Cardiac muscle cell (in vitro differentiated cells and primary cell): ENCODE results near the gene MPZL1. TPM values are rescaled to one million over a fixed set of nuclear protein-coding genes. Genes with fewer than 3 reads are reported as not detected.
"Not testable (repeated sequence)": the region's sequence is repeated elsewhere in the genome, so short reads cannot be mapped to it uniquely, and the experiment has no call there.

Experiments
- DNase-seq, 2 donors: peaks; one replicate each; pipeline versions ENCODE4 v3.0.0 to v3.0.0-alpha.2; 2010 to 2017; ENCODE audit warnings: low read depth in 1 of 2, low spot score in 1 of 2
- H3K27ac ChIP-seq: fragments of 200-600 bp; sonication (generic); 2 replicates; pipeline ENCODE4 v1.5.1; 2016
- H3K27me3 ChIP-seq: fragments of 200-600 bp; sonication (generic); 2 replicates; pipeline ENCODE4 v1.6.0; 2016; ENCODE audit warnings: control low read depth
- H3K36me3 ChIP-seq: fragments of 200-600 bp; sonication (generic); 2 replicates; pipeline ENCODE4 v1.5.1; 2016; ENCODE audit warnings: control low read depth
- H3K4me1 ChIP-seq: fragments of 200-600 bp; sonication (generic); 2 replicates; pipeline ENCODE4 v1.8.1; 2017; ENCODE audit warnings: low read depth, mild to moderate bottlenecking, mixed run types
- H3K4me3 ChIP-seq: fragments of 200-600 bp; sonication (generic); 2 replicates; pipeline ENCODE4 v1.5.1; 2016; ENCODE audit warnings: mild to moderate bottlenecking
- H3K9me3 ChIP-seq: fragments of 200-600 bp; sonication (generic); 2 replicates; pipeline ENCODE4 v1.5.1; 2017; ENCODE audit warnings: low read depth, mild to moderate bottlenecking, control low read depth
- CTCF ChIP-seq: IDR thresholded peaks from 2 replicates; pipeline ENCODE4 v1.5.1; 2012; ENCODE audit warnings: low read depth, mild to moderate bottlenecking, low read length
- polyA plus RNA-seq: library from polyadenylated mRNA; unstranded; fragments of >200 nt; fragmentation: Nextera tagmentation; extraction: Ambion mirVana; gene quantifications from 2 replicates; pipeline ENCODE4 v1.2.1, GENCODE V29; 2016
- total RNA-seq: library from RNA; depleted of rRNA; stranded (reverse); fragments of >200 nt; gene quantifications from 2 replicates; pipeline ENCODE4 v1.2.3, GENCODE V29; 2016

The MPZL1 gene
- total and polyA plus RNA-seq, 2 experiments from 2014 or later = 107 to 114 TPM

DNA sequence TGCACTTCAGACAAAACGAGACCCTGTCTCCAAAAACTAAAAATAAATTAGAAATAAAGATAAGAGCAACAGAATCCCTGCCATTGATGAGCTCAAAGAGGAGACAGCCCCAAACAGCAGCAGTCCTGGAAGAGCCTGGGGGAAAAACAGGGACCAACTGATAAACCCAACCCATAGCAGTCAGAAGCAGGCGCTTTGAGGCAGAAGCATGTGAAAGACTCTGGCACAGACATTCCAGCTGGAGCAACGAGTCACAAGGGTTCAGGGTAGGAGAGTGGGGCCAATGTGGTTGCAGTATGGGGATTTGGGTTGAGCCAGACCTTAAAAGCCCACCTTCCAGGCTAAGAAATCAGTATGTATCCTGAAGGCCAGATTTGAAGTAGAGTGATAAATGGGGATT is 78.5 kb downstream of the MPZL1 start:
- Histone ChIP-seq H3K9me3 (no peaks in the 10 kb centered on the region), H3K36me3 (no peaks in the 10 kb centered on the region), H3K4me1 (peaks cover 17% of the 10 kb centered on the region), H3K27me3 (no peaks in the 10 kb centered on the region), H3K27ac (peak overlapping the region; percentile 55), H3K4me3 (no peak overlapping the region)
- no peak for TF ChIP-seq CTCF
- peak in 1 of 2 donors; percentile 19 for DNase-seq

DNA sequence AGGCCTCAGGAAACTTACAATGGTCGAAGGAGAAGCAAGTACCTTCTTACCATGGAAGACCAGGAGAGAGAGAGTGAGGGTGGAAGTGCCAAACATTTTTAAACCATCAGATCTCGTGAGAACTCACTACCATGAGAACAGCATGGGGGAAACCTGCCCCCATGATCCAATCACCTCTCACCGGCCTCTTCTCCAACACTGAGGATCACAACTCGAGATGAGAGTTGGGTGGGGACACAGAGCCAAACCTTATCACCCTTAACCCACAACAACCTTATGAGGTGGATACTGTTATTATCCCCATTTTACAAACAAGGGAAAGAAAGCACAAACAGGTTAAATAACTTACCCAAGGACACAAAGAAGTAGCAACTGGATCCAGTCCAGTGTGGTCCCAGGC is 80.5 kb downstream of the MPZL1 start:
- TF ChIP-seq CTCF = no peak
- no peaks in the 10 kb centered on the region for H3K9me3 ChIP-seq
- DNase-seq = no peak

DNA sequence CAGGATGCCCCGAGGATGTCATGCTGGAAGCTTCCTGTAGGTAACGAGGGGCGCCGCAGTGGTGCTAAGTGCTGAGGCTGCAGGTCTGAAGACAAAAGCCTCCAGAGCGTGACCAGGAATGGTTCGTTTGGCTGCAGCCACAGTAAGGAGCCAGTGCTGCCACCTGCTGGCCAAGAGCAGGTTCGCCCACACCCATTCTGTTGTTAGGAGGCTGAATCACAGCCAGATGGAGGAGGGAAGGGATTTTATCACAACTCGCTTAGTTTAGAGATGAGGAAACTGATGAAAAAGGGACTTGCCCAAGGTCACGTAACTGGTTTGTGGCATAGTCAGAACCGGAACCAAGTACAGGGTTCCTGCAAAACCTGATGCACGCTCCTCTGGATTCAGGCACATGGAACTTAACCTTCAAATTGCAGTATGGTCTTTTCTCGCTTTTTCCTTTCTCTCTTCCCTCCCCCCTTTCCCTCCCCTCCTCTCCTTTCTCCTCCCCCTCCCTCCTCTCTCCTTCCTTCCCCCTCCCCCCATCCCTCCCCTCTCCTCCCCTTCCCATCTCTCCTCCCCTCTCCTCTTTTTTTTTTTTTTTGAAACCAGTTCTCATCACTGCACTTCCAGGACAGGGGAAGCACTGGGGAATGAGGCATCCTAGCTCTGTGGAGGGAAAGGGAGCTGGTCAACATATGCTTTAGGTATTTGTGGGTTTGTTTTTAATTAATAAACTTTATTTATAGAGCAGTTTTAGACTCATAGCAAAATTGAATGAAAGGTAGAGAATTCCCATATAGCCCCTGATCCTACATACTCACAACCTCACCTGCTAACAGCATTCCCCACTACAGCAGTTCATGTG is 81.8 kb downstream of the MPZL1 start:
- DNase-seq = peak; percentile 89 to 97
- Histone ChIP-seq H3K4me1 (peaks cover 11% of the 10 kb centered on the region), H3K27me3 (no peaks in the 10 kb centered on the region), H3K9me3 (no peaks in the 10 kb centered on the region), H3K4me3 (no peak overlapping the region), H3K27ac (no peak overlapping the region), H3K36me3 (no peaks in the 10 kb centered on the region)
- TF ChIP-seq CTCF = peak; percentile 98

More for the DNA sequence above, 80.5 kb downstream of the MPZL1 start:
- H3K4me3 ChIP-seq = no peak overlapping the region
- H3K4me1 ChIP-seq = peaks cover 13% of the 10 kb centered on the region
- no peak overlapping the region for H3K27ac ChIP-seq
- H3K36me3 ChIP-seq = no peaks in the 10 kb centered on the region
- H3K27me3 ChIP-seq = no peaks in the 10 kb centered on the region

DNA sequence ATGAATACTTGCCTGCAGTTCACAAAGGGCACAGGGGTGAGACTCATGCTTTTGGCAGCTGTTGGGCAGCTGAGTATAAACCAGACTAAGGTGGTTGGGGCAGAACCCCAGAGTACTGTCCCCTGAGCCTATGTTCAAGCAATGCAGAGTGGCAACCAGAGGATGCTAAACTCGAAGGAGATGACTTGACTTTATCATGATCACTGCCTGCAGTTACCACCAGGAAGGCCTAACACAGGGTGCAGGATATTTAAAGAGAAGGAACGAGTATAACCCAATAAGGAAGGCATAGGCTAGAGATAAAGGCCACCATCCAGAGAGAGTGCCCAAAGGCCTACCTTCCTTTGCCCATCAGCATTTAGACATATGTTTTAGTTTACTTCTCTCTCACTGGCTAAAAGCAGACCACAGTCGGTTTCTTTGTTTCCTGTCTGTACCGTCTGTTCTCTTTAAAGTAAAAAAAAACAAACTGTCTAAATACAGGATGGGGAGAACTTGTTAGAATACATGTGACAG is 83.3 kb downstream of the MPZL1 start:
- H3K27me3 ChIP-seq = no peaks in the 10 kb centered on the region
- no peaks in the 10 kb centered on the region for H3K36me3 ChIP-seq
- no peak for TF ChIP-seq CTCF
- H3K9me3 ChIP-seq = no peaks in the 10 kb centered on the region
- no peak overlapping the region for H3K4me3 ChIP-seq
- H3K27ac ChIP-seq = no peak overlapping the region
- no peak for DNase-seq
- peaks cover 4% of the 10 kb centered on the region for H3K4me1 ChIP-seq

- not testable (repeated sequence) for H3K4me3 ChIP-seq, H3K36me3 ChIP-seq
Measured at GRCh38 chr1:167806235-167806634, 84.5 kb downstream of the MPZL1 start.

GRCh38 chr1:167806676-167807075 is 84.9 kb downstream of the MPZL1 start:
- not testable (repeated sequence) for H3K27ac ChIP-seq, H3K36me3 ChIP-seq, H3K4me3 ChIP-seq, DNase-seq, H3K4me1 ChIP-seq, H3K27me3 ChIP-seq, H3K9me3 ChIP-seq

More at GRCh38 chr1:167806235-167806634, 84.5 kb downstream of the MPZL1 start:
- H3K9me3 ChIP-seq, H3K27me3 ChIP-seq, H3K4me1 ChIP-seq, H3K27ac ChIP-seq, DNase-seq: not testable (repeated sequence)
